Ovary (tissue), 3 donors: ENCODE measurements around the gene ABCC5.

Experiments
- EP300 ChIP-seq: sonication (generic); formaldehyde crosslinking; IDR thresholded peaks from one replicate; pipeline ENCODE4 v1.6.1; 2017; ENCODE audit warnings: antibody characterized with exemption
- POLR2A ChIP-seq: fragments of 450-650 bp; IDR thresholded peaks from one replicate; pipeline ENCODE4 v1.6.1; 2017; ENCODE audit warnings: antibody characterized with exemption, mild to moderate bottlenecking, moderate library complexity
- TF ChIP-seq, protein P1 (sequence below), 3 donors: fragments of 450-650 bp in 2 of 3; fragments of 200-600 bp in 1 of 3; IDR thresholded peaks; one replicate each; pipeline versions ENCODE4 v1.5.1 to v1.8.0; 2016 to 2022; ENCODE audit warnings: antibody characterized with exemption in 3 of 3, mild to moderate bottlenecking in 1 of 3
- donor health status: DM: no; HTN: no; CAD: no.

DNA sequence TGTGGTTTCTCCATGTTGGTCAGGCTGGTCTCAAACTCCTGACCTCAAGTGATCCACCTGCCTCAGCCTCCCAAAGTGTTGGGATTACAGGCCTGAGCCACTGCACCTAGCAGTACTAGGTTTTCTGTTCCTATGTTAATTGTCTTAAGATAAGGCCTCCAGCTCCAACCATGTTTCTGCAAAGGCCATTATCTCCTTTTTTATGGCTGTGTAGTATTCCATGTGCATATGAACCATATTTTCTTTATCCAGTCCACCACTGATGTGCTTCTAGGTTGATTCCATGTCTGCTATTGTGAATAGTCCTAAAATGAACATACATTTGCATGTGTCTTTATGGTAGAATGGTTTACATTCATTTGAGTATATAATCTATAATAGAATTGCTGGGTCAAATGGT, 45.0 kb upstream of the ABCC5 start:
- TF ChIP-seq POLR2A, result no peak
- TF ChIP-seq, protein P1, sequence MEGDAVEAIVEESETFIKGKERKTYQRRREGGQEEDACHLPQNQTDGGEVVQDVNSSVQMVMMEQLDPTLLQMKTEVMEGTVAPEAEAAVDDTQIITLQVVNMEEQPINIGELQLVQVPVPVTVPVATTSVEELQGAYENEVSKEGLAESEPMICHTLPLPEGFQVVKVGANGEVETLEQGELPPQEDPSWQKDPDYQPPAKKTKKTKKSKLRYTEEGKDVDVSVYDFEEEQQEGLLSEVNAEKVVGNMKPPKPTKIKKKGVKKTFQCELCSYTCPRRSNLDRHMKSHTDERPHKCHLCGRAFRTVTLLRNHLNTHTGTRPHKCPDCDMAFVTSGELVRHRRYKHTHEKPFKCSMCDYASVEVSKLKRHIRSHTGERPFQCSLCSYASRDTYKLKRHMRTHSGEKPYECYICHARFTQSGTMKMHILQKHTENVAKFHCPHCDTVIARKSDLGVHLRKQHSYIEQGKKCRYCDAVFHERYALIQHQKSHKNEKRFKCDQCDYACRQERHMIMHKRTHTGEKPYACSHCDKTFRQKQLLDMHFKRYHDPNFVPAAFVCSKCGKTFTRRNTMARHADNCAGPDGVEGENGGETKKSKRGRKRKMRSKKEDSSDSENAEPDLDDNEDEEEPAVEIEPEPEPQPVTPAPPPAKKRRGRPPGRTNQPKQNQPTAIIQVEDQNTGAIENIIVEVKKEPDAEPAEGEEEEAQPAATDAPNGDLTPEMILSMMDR (IDR thresholded peaks at IDR 0.05), result no peak
- TF ChIP-seq EP300, result no peak
